ENCODE results near the gene HPGDS.
"Not testable (repeated sequence)": the region's sequence is repeated elsewhere in the genome, so short reads cannot be mapped to it uniquely, and the experiment has no call there.

HPGDS gene

GRCh38 chr4:94334476-94334875 lies 8.2 kb downstream of the HPGDS start:
- Histone ChIP-seq H3K4me3 (ENCODE audit: insufficient read depth, low read depth, low read length, poor library complexity, severe bottlenecking) (no peak overlapping the region), H3K27ac (ENCODE audit: insufficient read depth, low read length, poor library complexity, severe bottlenecking) (no peak overlapping the region), H3K36me3 (ENCODE audit: control insufficient read depth, insufficient read depth, low read length) (no peaks in the 10 kb centered on the region), H3K9me3 (ENCODE audit: control insufficient read depth, low read length) (no peaks in the 10 kb centered on the region), H3K4me1 (ENCODE audit: control insufficient read depth, insufficient read depth, low read length, poor library complexity, severe bottlenecking) (peaks cover 5% of the 10 kb centered on the region), H3K27me3 (replicated peaks; ENCODE audit: control insufficient read depth, insufficient read depth, low read length, poor library complexity, severe bottlenecking) (no peaks in the 10 kb centered on the region)
- DNase-seq = no peak

- Histone ChIP-seq H3K27me3 (replicated peaks; ENCODE audit: control insufficient read depth, insufficient read depth, low read length, poor library complexity, severe bottlenecking) (no peaks in the 10 kb centered on the region), H3K4me3 (ENCODE audit: insufficient read depth, low read depth, low read length, poor library complexity, severe bottlenecking) (no peak overlapping the region), H3K9me3 (ENCODE audit: control insufficient read depth, low read length) (no peaks in the 10 kb centered on the region), H3K4me1 (ENCODE audit: control insufficient read depth, insufficient read depth, low read length, poor library complexity, severe bottlenecking) (peaks cover 2% of the 10 kb centered on the region), H3K36me3 (ENCODE audit: control insufficient read depth, insufficient read depth, low read length) (no peaks in the 10 kb centered on the region), H3K27ac (ENCODE audit: insufficient read depth, low read length, poor library complexity, severe bottlenecking) (no peak overlapping the region)
- DNase-seq = no peak
These were observed 8.8 kb downstream of the HPGDS start for GRCh38 chr4:94333866-94334265.

- H3K4me1 ChIP-seq (ENCODE audit: control insufficient read depth, insufficient read depth, low read length, poor library complexity, severe bottlenecking) = no peaks in the 10 kb centered on the region
These were observed 9.5 kb downstream of the HPGDS start for GRCh38 chr4:94332983-94333590.

GRCh38 chr4:94329933-94330332 lies 12.7 kb downstream of the HPGDS start:
- Histone ChIP-seq H3K4me3 (ENCODE audit: insufficient read depth, low read depth, low read length, poor library complexity, severe bottlenecking) (no peak overlapping the region), H3K36me3 (ENCODE audit: control insufficient read depth, insufficient read depth, low read length) (no peaks in the 10 kb centered on the region), H3K9me3 (ENCODE audit: control insufficient read depth, low read length) (peaks cover 7% of the 10 kb centered on the region), H3K27me3 (replicated peaks; ENCODE audit: control insufficient read depth, insufficient read depth, low read length, poor library complexity, severe bottlenecking) (no peaks in the 10 kb centered on the region), H3K27ac (ENCODE audit: insufficient read depth, low read length, poor library complexity, severe bottlenecking) (no peak overlapping the region), H3K4me1 (ENCODE audit: control insufficient read depth, insufficient read depth, low read length, poor library complexity, severe bottlenecking) (no peaks in the 10 kb centered on the region)
- no peak for DNase-seq

More at GRCh38 chr4:94332983-94333590, 9.5 kb downstream of the HPGDS start:
- Histone ChIP-seq H3K4me3 (ENCODE audit: insufficient read depth, low read depth, low read length, poor library complexity, severe bottlenecking) (no peak overlapping the region), H3K27me3 (replicated peaks; ENCODE audit: control insufficient read depth, insufficient read depth, low read length, poor library complexity, severe bottlenecking) (no peaks in the 10 kb centered on the region), H3K36me3 (ENCODE audit: control insufficient read depth, insufficient read depth, low read length) (no peaks in the 10 kb centered on the region), H3K9me3 (ENCODE audit: control insufficient read depth, low read length) (no peaks in the 10 kb centered on the region), H3K27ac (ENCODE audit: insufficient read depth, low read length, poor library complexity, severe bottlenecking) (no peak overlapping the region)
- no peak for DNase-seq

- Histone ChIP-seq H3K4me3 (ENCODE audit: insufficient read depth, low read depth, low read length, poor library complexity, severe bottlenecking) (no peak overlapping the region), H3K27me3 (replicated peaks; ENCODE audit: control insufficient read depth, insufficient read depth, low read length, poor library complexity, severe bottlenecking) (no peaks in the 10 kb centered on the region), H3K36me3 (ENCODE audit: control insufficient read depth, insufficient read depth, low read length) (no peaks in the 10 kb centered on the region), H3K9me3 (ENCODE audit: control insufficient read depth, low read length) (peaks cover 7% of the 10 kb centered on the region), H3K4me1 (ENCODE audit: control insufficient read depth, insufficient read depth, low read length, poor library complexity, severe bottlenecking) (no peaks in the 10 kb centered on the region), H3K27ac (ENCODE audit: insufficient read depth, low read length, poor library complexity, severe bottlenecking) (no peak overlapping the region)
- DNase-seq = no peak
These were observed 16.8 kb downstream of the HPGDS start for GRCh38 chr4:94325835-94326234.

- H3K36me3 ChIP-seq (ENCODE audit: control insufficient read depth, insufficient read depth, low read length); H3K27ac ChIP-seq (ENCODE audit: insufficient read depth, low read length, poor library complexity, severe bottlenecking); DNase-seq; H3K9me3 ChIP-seq (ENCODE audit: control insufficient read depth, low read length); H3K27me3 ChIP-seq (replicated peaks; ENCODE audit: control insufficient read depth, insufficient read depth, low read length, poor library complexity, severe bottlenecking); H3K4me3 ChIP-seq (ENCODE audit: insufficient read depth, low read depth, low read length, poor library complexity, severe bottlenecking); H3K4me1 ChIP-seq (ENCODE audit: control insufficient read depth, insufficient read depth, low read length, poor library complexity, severe bottlenecking): not testable (repeated sequence)
These were observed 22.7 kb downstream of the HPGDS start for GRCh38 chr4:94319927-94320326.

- H3K27me3 ChIP-seq (replicated peaks; ENCODE audit: control insufficient read depth, insufficient read depth, low read length, poor library complexity, severe bottlenecking) = no peaks in the 10 kb centered on the region
- no peaks in the 10 kb centered on the region for H3K9me3 ChIP-seq (ENCODE audit: control insufficient read depth, low read length)
- H3K4me3 ChIP-seq (ENCODE audit: insufficient read depth, low read depth, low read length, poor library complexity, severe bottlenecking) = no peak overlapping the region
- no peak for DNase-seq
- no peaks in the 10 kb centered on the region for H3K4me1 ChIP-seq (ENCODE audit: control insufficient read depth, insufficient read depth, low read length, poor library complexity, severe bottlenecking)
- no peaks in the 10 kb centered on the region for H3K36me3 ChIP-seq (ENCODE audit: control insufficient read depth, insufficient read depth, low read length)
- no peak overlapping the region for H3K27ac ChIP-seq (ENCODE audit: insufficient read depth, low read length, poor library complexity, severe bottlenecking)
These were observed 35.3 kb downstream of the HPGDS start for GRCh38 chr4:94307231-94307871.

- Histone ChIP-seq H3K4me1 (ENCODE audit: control insufficient read depth, insufficient read depth, low read length, poor library complexity, severe bottlenecking) (no peaks in the 10 kb centered on the region), H3K27me3 (replicated peaks; ENCODE audit: control insufficient read depth, insufficient read depth, low read length, poor library complexity, severe bottlenecking) (no peaks in the 10 kb centered on the region), H3K27ac (ENCODE audit: insufficient read depth, low read length, poor library complexity, severe bottlenecking) (no peak overlapping the region), H3K4me3 (ENCODE audit: insufficient read depth, low read depth, low read length, poor library complexity, severe bottlenecking) (no peak overlapping the region), H3K36me3 (ENCODE audit: control insufficient read depth, insufficient read depth, low read length) (no peaks in the 10 kb centered on the region), H3K9me3 (ENCODE audit: control insufficient read depth, low read length) (no peaks in the 10 kb centered on the region)
- DNase-seq = no peak
These were observed 35.9 kb downstream of the HPGDS start for GRCh38 chr4:94306713-94307112.

- H3K27me3 ChIP-seq (replicated peaks; ENCODE audit: control insufficient read depth, insufficient read depth, low read length, poor library complexity, severe bottlenecking) = no peaks in the 10 kb centered on the region
- H3K4me3 ChIP-seq (ENCODE audit: insufficient read depth, low read depth, low read length, poor library complexity, severe bottlenecking) = no peak overlapping the region
- H3K27ac ChIP-seq (ENCODE audit: insufficient read depth, low read length, poor library complexity, severe bottlenecking) = no peak overlapping the region
- no peaks in the 10 kb centered on the region for H3K9me3 ChIP-seq (ENCODE audit: control insufficient read depth, low read length)
- no peaks in the 10 kb centered on the region for H3K4me1 ChIP-seq (ENCODE audit: control insufficient read depth, insufficient read depth, low read length, poor library complexity, severe bottlenecking)
- no peak for DNase-seq
- H3K36me3 ChIP-seq (ENCODE audit: control insufficient read depth, insufficient read depth, low read length) = no peaks in the 10 kb centered on the region
These were observed 37.0 kb downstream of the HPGDS start for GRCh38 chr4:94305466-94306225.

- no peaks in the 10 kb centered on the region for H3K9me3 ChIP-seq (ENCODE audit: control insufficient read depth, low read length)
- H3K36me3 ChIP-seq (ENCODE audit: control insufficient read depth, insufficient read depth, low read length) = no peaks in the 10 kb centered on the region
- H3K4me1 ChIP-seq (ENCODE audit: control insufficient read depth, insufficient read depth, low read length, poor library complexity, severe bottlenecking) = no peaks in the 10 kb centered on the region
- no peak overlapping the region for H3K27ac ChIP-seq (ENCODE audit: insufficient read depth, low read length, poor library complexity, severe bottlenecking)
- H3K4me3 ChIP-seq (ENCODE audit: insufficient read depth, low read depth, low read length, poor library complexity, severe bottlenecking) = no peak overlapping the region
- no peaks in the 10 kb centered on the region for H3K27me3 ChIP-seq (replicated peaks; ENCODE audit: control insufficient read depth, insufficient read depth, low read length, poor library complexity, severe bottlenecking)
- DNase-seq = no peak
These were observed 38.2 kb downstream of the HPGDS start for GRCh38 chr4:94304365-94304971.

All from effector memory CD4-positive, alpha-beta T cell (primary cell).